Liver (tissue), 9 donors: ENCODE measurements around the gene PEX11G. TPM values are rescaled to one million over a fixed set of nuclear protein-coding genes. Genes with fewer than 3 reads are reported as not detected.

Experiments
- DNase-seq: peaks from one replicate; pipeline ENCODE4 v3.0.0-alpha.2; 2017; ENCODE audit warnings: low spot score
- H3K27ac ChIP-seq, 2 donors: one replicate each; pipeline ENCODE4 v1.7.0; 2013; ENCODE audit warnings: inconsistent platforms in 2 of 2, low read length in 2 of 2, control low read depth in 1 of 2, low read depth in 1 of 2, mild to moderate bottlenecking in 1 of 2
- H3K27me3 ChIP-seq, 4 donors: one replicate each; pipeline versions ENCODE4 v1.6.1 to v1.7.0; 2013; ENCODE audit warnings: low read length in 3 of 4, inconsistent platforms in 1 of 4, mild to moderate bottlenecking in 1 of 4, moderate library complexity in 1 of 4; ENCODE audit not compliant: control insufficient read depth in 4 of 4, insufficient read depth in 4 of 4
- H3K36me3 ChIP-seq, 4 donors: one replicate each; pipeline versions ENCODE4 v1.6.1 to v1.7.0; 2013; ENCODE audit warnings: low read length in 3 of 4, mild to moderate bottlenecking in 3 of 4, low read depth in 1 of 4, moderate library complexity in 1 of 4; ENCODE audit not compliant: control insufficient read depth in 4 of 4, insufficient read depth in 3 of 4
- H3K4me1 ChIP-seq, 4 donors: one replicate each; pipeline versions ENCODE4 v1.6.1 to v1.7.0; 2013; ENCODE audit warnings: low read length in 3 of 4, mild to moderate bottlenecking in 3 of 4, moderate library complexity in 1 of 4; ENCODE audit not compliant: control insufficient read depth in 4 of 4, insufficient read depth in 4 of 4
- H3K4me3 ChIP-seq, 3 donors: one replicate each; pipeline versions ENCODE4 v1.6.1 to v1.7.0; 2013; ENCODE audit warnings: low read length in 3 of 3, control low read depth in 1 of 3, low read depth in 1 of 3, mild to moderate bottlenecking in 1 of 3
- H3K9ac ChIP-seq, 2 donors: one replicate each; pipeline ENCODE4 v1.7.0; 2013; ENCODE audit warnings: low read length in 2 of 2, mild to moderate bottlenecking in 2 of 2, moderate library complexity in 2 of 2, control low read depth in 1 of 2, low read depth in 1 of 2
- H3K9me3 ChIP-seq, 4 donors: one replicate each; pipeline versions ENCODE4 v1.6.1 to v1.7.0; 2013; ENCODE audit warnings: low read length in 3 of 4; ENCODE audit not compliant: control insufficient read depth in 4 of 4
- EGR1 ChIP-seq, 2 donors: IDR thresholded peaks; 2 replicates each; pipeline ENCODE4 v1.6.1; 2016 to 2018; ENCODE audit warnings: antibody characterized with exemption in 2 of 2, low read depth in 2 of 2
- FOXA1 ChIP-seq: IDR thresholded peaks from 2 replicates; pipeline ENCODE4 v1.6.1; 2016; ENCODE audit warnings: antibody characterized with exemption
- FOXA2 ChIP-seq: IDR thresholded peaks from 2 replicates; pipeline ENCODE4 v1.6.1; 2016; ENCODE audit warnings: antibody characterized with exemption
- GABPA ChIP-seq, 2 donors: IDR thresholded peaks in 1 of 2; conservative IDR thresholded peaks in 1 of 2; 2 replicates each; pipeline ENCODE4 v1.6.1; 2016; ENCODE audit warnings: antibody characterized with exemption in 2 of 2, mild to moderate bottlenecking in 1 of 2, moderate library complexity in 1 of 2
- HNF4A ChIP-seq, 2 donors: conservative IDR thresholded peaks; 2 replicates each; pipeline ENCODE4 v1.6.1; 2016; ENCODE audit warnings: antibody characterized with exemption in 2 of 2, mild to moderate bottlenecking in 2 of 2
- HNF4G ChIP-seq: IDR thresholded peaks from 2 replicates; pipeline ENCODE4 v1.6.1; 2016; ENCODE audit warnings: antibody characterized with exemption
- JUND ChIP-seq, 2 donors: IDR thresholded peaks; 2 replicates each; pipeline ENCODE4 v1.6.1; 2016; ENCODE audit warnings: antibody characterized with exemption in 2 of 2
- NR2F2 ChIP-seq: IDR thresholded peaks from 2 replicates; pipeline ENCODE4 v1.6.1; 2016; ENCODE audit warnings: antibody characterized with exemption
- RAD21 ChIP-seq, 2 donors: IDR thresholded peaks; 2 replicates each; pipeline ENCODE4 v1.6.1; 2016; ENCODE audit warnings: antibody characterized with exemption in 2 of 2, mild to moderate bottlenecking in 2 of 2
- RXRA ChIP-seq, 2 donors: IDR thresholded peaks; 2 replicates each; pipeline ENCODE4 v1.6.1; 2017 to 2018; ENCODE audit warnings: antibody characterized with exemption in 2 of 2, mild to moderate bottlenecking in 1 of 2
- SP1 ChIP-seq: IDR thresholded peaks from 2 replicates; pipeline ENCODE4 v1.6.1; 2018; ENCODE audit warnings: antibody characterized with exemption, mild to moderate bottlenecking
- TAF1 ChIP-seq: conservative IDR thresholded peaks from 2 replicates; pipeline ENCODE4 v1.6.1; 2016; ENCODE audit warnings: antibody characterized with exemption, mild to moderate bottlenecking
- YY1 ChIP-seq: IDR thresholded peaks from 2 replicates; pipeline ENCODE4 v1.6.1; 2016; ENCODE audit warnings: antibody characterized with exemption, mild to moderate bottlenecking
- WGBS: extraction: QIAGEN DNeasy Blood & Tissue Kit; methylation state at CpG from one replicate; pipeline ENCODE4 v1.1.7; 2013; 5-methylcytosine and 5-hydroxymethylcytosine counted together
- polyA plus RNA-seq, 2 donors: library from polyadenylated mRNA; stranded (reverse) in 1 of 2; unstranded in 1 of 2; fragments of 200-250 nt in 1 of 2; fragments of >200 nt in 1 of 2; fragmentation: Nextera tagmentation in 1 of 2; extraction: Ambion mirVana in 1 of 2; gene quantifications; one replicate each; pipeline versions ENCODE4 v1.2.1 to v1.2.3, GENCODE V29; 2013 to 2015
- total RNA-seq, 2 donors: library from RNA; depleted of rRNA; stranded (reverse); fragments of >200 nt; gene quantifications; one replicate each; pipeline ENCODE4 v1.2.3, GENCODE V29; 2014
- TF ChIP-seq, protein P1 (sequence below): IDR thresholded peaks from 2 replicates; pipeline ENCODE4 v1.6.1; 2016; ENCODE audit warnings: antibody characterized with exemption
- TF ChIP-seq, protein P2 (sequence below): IDR thresholded peaks from 2 replicates; pipeline ENCODE4 v1.6.1; 2016; ENCODE audit warnings: antibody characterized with exemption
- TF ChIP-seq, protein P3 (sequence below): IDR thresholded peaks from 2 replicates; pipeline ENCODE4 v1.6.1; 2016; ENCODE audit warnings: antibody characterized with exemption, mild to moderate bottlenecking
- TF ChIP-seq, protein P4 (sequence below): fragments of 150-350 bp; IDR thresholded peaks from 2 replicates; pipeline ENCODE4 v1.5.1; 2017; ENCODE audit warnings: improper control_type of control experiment, low read depth, low read length; ENCODE audit not compliant: missing input control
- TF ChIP-seq, protein P5 (sequence below): IDR thresholded peaks from 2 replicates; pipeline ENCODE4 v1.6.1; 2016; ENCODE audit warnings: antibody characterized with exemption
- donor health status: healthy.
- donor health status: healthy.
- donor health status: healthy.
- donor health status: healthy.
- donor health status: healthy.

PEX11G gene
- total and polyA plus RNA-seq, 4 donors: 1.9 to 10.9 (median 8.2) TPM

DNA sequence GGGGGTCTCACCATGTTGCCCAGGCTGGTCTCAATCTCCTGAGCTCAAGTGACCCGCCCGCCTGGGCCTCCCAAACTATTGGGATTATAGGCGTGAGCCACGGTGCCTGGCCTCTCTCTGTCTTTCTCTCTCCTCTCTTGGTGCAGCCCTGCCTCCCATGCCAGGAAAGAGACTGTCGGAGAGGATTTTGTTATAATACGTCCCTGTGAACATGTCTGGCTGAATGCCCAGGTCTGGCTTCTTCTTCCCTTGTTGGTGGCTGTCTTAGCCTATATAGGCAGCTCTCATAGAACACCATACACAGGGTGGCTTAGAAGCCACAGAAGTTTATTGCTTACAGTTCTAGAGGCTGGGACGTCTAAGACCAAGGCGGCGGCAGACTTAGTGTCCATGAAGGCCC is 46.4 kb downstream of the PEX11G start:
- TF ChIP-seq, protein P1, sequence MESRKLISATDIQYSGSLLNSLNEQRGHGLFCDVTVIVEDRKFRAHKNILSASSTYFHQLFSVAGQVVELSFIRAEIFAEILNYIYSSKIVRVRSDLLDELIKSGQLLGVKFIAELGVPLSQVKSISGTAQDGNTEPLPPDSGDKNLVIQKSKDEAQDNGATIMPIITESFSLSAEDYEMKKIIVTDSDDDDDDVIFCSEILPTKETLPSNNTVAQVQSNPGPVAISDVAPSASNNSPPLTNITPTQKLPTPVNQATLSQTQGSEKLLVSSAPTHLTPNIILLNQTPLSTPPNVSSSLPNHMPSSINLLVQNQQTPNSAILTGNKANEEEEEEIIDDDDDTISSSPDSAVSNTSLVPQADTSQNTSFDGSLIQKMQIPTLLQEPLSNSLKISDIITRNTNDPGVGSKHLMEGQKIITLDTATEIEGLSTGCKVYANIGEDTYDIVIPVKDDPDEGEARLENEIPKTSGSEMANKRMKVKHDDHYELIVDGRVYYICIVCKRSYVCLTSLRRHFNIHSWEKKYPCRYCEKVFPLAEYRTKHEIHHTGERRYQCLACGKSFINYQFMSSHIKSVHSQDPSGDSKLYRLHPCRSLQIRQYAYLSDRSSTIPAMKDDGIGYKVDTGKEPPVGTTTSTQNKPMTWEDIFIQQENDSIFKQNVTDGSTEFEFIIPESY: no peak
- TF ChIP-seq, protein P2, sequence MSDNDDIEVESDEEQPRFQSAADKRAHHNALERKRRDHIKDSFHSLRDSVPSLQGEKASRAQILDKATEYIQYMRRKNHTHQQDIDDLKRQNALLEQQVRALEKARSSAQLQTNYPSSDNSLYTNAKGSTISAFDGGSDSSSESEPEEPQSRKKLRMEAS: no peak
- TF ChIP-seq YY1 (no peak), NR2F2 (no peak), GABPA (IDR thresholded peaks at IDR 0.05 in 1 of 2, conservative IDR thresholded peaks at IDR 0.05 in 1 of 2) (no peak), FOXA2 (no peak), RAD21 (IDR thresholded peaks at IDR 0.05) (no peak), EGR1 (IDR thresholded peaks at IDR 0.05; ENCODE audit: low read depth in 2 of 2) (no peak), JUND (IDR thresholded peaks at IDR 0.05) (no peak), SP1 (no peak), HNF4A (conservative IDR thresholded peaks at IDR 0.05) (no peak), RXRA (IDR thresholded peaks at IDR 0.05) (no peak), TAF1 (no peak), FOXA1 (no peak), HNF4G (no peak)
- TF ChIP-seq, protein P3, sequence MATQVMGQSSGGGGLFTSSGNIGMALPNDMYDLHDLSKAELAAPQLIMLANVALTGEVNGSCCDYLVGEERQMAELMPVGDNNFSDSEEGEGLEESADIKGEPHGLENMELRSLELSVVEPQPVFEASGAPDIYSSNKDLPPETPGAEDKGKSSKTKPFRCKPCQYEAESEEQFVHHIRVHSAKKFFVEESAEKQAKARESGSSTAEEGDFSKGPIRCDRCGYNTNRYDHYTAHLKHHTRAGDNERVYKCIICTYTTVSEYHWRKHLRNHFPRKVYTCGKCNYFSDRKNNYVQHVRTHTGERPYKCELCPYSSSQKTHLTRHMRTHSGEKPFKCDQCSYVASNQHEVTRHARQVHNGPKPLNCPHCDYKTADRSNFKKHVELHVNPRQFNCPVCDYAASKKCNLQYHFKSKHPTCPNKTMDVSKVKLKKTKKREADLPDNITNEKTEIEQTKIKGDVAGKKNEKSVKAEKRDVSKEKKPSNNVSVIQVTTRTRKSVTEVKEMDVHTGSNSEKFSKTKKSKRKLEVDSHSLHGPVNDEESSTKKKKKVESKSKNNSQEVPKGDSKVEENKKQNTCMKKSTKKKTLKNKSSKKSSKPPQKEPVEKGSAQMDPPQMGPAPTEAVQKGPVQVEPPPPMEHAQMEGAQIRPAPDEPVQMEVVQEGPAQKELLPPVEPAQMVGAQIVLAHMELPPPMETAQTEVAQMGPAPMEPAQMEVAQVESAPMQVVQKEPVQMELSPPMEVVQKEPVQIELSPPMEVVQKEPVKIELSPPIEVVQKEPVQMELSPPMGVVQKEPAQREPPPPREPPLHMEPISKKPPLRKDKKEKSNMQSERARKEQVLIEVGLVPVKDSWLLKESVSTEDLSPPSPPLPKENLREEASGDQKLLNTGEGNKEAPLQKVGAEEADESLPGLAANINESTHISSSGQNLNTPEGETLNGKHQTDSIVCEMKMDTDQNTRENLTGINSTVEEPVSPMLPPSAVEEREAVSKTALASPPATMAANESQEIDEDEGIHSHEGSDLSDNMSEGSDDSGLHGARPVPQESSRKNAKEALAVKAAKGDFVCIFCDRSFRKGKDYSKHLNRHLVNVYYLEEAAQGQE: no peak
- TF ChIP-seq, protein P4, sequence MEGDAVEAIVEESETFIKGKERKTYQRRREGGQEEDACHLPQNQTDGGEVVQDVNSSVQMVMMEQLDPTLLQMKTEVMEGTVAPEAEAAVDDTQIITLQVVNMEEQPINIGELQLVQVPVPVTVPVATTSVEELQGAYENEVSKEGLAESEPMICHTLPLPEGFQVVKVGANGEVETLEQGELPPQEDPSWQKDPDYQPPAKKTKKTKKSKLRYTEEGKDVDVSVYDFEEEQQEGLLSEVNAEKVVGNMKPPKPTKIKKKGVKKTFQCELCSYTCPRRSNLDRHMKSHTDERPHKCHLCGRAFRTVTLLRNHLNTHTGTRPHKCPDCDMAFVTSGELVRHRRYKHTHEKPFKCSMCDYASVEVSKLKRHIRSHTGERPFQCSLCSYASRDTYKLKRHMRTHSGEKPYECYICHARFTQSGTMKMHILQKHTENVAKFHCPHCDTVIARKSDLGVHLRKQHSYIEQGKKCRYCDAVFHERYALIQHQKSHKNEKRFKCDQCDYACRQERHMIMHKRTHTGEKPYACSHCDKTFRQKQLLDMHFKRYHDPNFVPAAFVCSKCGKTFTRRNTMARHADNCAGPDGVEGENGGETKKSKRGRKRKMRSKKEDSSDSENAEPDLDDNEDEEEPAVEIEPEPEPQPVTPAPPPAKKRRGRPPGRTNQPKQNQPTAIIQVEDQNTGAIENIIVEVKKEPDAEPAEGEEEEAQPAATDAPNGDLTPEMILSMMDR: no peak
- TF ChIP-seq, protein P5, sequence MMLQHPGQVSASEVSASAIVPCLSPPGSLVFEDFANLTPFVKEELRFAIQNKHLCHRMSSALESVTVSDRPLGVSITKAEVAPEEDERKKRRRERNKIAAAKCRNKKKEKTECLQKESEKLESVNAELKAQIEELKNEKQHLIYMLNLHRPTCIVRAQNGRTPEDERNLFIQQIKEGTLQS: no peak
- Histone ChIP-seq H3K4me3 (no peak overlapping the region), H3K27me3 (no peaks in the 10 kb centered on the region), H3K36me3 (peaks cover 15 to 50% (median 26%) of the 10 kb centered on the region in 4 donors), H3K9me3 (no peaks in the 10 kb centered on the region), H3K4me1 (no peaks in the 10 kb centered on the region), H3K9ac (no peak overlapping the region), H3K27ac (no peak overlapping the region)
- no peak for DNase-seq
- 91% methylated on average over 9 of the region's 9 CpGs for WGBS
